ENCODE data around the gene MPHOSPH8. TPM values are rescaled to one million over a fixed set of nuclear protein-coding genes. Genes with fewer than 3 reads are reported as not detected.

Gene MPHOSPH8
- total RNA-seq, 1 experiment from 2014 or later, result 20.6 TPM

GRCh38 chr13:19591864-19592263 lies 41.6 kb upstream of the MPHOSPH8 start:
- CTCF ChIA-PET, result no interaction called here
- Histone ChIP-seq H3K9me3 (ENCODE audit: control insufficient read depth, insufficient read depth, low read depth, low read length) (no peaks in the 10 kb centered on the region), H3K27ac (ENCODE audit: low read length) (no peak overlapping the region), H3K4me1 (ENCODE audit: control insufficient read depth, insufficient read depth, low read length) (peaks cover 7% of the 10 kb centered on the region), H3K4me3 (ENCODE audit: low read depth in 2 of 2, low read length in 2 of 2) (no peak overlapping the region), H3K36me3 (ENCODE audit: control insufficient read depth, insufficient read depth, low read length) (no peaks in the 10 kb centered on the region), H3K27me3 (ENCODE audit: control insufficient read depth, insufficient read depth, low read length) (no peaks in the 10 kb centered on the region)
- in situ Hi-C loops (cut with HindIII; ENCODE audit: low pct_unique_long_range_greater_than_20kb, low sequenced_read_pairs), result no loop called here
- POLR2A ChIA-PET, result no interaction called here
- DNase-seq (ENCODE audit: low read depth, low spot score) (no peak), ATAC-seq (no peak)
- intact Hi-C loops (cut with micrococcal nuclease; ENCODE audit: unreplicated experiment), result no loop called here
- no TSS peak for BruUV-seq (replicated peaks)
- TF ChIP-seq, protein P1, sequence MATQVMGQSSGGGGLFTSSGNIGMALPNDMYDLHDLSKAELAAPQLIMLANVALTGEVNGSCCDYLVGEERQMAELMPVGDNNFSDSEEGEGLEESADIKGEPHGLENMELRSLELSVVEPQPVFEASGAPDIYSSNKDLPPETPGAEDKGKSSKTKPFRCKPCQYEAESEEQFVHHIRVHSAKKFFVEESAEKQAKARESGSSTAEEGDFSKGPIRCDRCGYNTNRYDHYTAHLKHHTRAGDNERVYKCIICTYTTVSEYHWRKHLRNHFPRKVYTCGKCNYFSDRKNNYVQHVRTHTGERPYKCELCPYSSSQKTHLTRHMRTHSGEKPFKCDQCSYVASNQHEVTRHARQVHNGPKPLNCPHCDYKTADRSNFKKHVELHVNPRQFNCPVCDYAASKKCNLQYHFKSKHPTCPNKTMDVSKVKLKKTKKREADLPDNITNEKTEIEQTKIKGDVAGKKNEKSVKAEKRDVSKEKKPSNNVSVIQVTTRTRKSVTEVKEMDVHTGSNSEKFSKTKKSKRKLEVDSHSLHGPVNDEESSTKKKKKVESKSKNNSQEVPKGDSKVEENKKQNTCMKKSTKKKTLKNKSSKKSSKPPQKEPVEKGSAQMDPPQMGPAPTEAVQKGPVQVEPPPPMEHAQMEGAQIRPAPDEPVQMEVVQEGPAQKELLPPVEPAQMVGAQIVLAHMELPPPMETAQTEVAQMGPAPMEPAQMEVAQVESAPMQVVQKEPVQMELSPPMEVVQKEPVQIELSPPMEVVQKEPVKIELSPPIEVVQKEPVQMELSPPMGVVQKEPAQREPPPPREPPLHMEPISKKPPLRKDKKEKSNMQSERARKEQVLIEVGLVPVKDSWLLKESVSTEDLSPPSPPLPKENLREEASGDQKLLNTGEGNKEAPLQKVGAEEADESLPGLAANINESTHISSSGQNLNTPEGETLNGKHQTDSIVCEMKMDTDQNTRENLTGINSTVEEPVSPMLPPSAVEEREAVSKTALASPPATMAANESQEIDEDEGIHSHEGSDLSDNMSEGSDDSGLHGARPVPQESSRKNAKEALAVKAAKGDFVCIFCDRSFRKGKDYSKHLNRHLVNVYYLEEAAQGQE (IDR thresholded peaks at IDR 0.05; ENCODE audit: insufficient read depth in 1 of 2, low read depth in 2 of 2, low read length in 1 of 2), result no peak
- TF ChIP-seq, protein P2, sequence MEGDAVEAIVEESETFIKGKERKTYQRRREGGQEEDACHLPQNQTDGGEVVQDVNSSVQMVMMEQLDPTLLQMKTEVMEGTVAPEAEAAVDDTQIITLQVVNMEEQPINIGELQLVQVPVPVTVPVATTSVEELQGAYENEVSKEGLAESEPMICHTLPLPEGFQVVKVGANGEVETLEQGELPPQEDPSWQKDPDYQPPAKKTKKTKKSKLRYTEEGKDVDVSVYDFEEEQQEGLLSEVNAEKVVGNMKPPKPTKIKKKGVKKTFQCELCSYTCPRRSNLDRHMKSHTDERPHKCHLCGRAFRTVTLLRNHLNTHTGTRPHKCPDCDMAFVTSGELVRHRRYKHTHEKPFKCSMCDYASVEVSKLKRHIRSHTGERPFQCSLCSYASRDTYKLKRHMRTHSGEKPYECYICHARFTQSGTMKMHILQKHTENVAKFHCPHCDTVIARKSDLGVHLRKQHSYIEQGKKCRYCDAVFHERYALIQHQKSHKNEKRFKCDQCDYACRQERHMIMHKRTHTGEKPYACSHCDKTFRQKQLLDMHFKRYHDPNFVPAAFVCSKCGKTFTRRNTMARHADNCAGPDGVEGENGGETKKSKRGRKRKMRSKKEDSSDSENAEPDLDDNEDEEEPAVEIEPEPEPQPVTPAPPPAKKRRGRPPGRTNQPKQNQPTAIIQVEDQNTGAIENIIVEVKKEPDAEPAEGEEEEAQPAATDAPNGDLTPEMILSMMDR (IDR thresholded peaks at IDR 0.05), result no peak
- TF ChIP-seq SIN3A (IDR thresholded peaks at IDR 0.05; ENCODE audit: borderline replicate concordance, insufficient read depth, low read depth, low read length), result no peak
- TF ChIP-seq POLR2AphosphoS5 (IDR thresholded peaks at IDR 0.05; ENCODE audit: low read depth, low read length), result no peak
- TF ChIP-seq TCF7L2 (IDR thresholded peaks at IDR 0.05; ENCODE audit: low read depth, low read length), result no peak

DNA sequence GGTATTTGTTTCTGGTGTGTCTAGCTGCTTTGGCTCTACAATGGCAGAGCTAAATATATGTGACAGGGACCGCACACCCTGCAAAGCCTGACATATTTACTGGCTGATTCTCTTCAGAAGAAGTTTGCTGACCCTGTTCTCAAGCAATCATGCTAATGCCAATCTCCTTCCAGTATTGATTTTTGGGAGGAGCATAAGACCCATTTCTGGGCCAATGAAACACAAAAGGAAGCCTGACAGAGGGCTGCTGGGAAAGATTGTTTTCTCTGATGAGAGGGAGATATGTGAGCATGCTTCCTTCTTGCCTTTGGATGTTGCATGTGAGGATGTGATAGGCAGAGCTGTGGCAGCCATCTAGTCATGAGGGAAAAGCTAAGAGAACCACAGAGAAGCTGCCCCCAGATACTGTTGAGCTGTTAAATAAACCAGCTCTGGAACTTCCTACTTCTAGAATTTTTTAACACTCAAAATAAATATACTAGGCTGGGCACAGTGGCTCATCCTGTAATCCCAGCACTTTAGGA lies 40.7 kb upstream of the MPHOSPH8 start:
- no peaks in the 10 kb centered on the region for H3K9me3 ChIP-seq (ENCODE audit: control insufficient read depth, insufficient read depth, low read depth, low read length)
- intact Hi-C loops (cut with micrococcal nuclease; ENCODE audit: unreplicated experiment), result no loop called here
- TF ChIP-seq SIN3A (IDR thresholded peaks at IDR 0.05; ENCODE audit: borderline replicate concordance, insufficient read depth, low read depth, low read length) (no peak), POLR2AphosphoS5 (IDR thresholded peaks at IDR 0.05; ENCODE audit: low read depth, low read length) (no peak), TCF7L2 (IDR thresholded peaks at IDR 0.05; ENCODE audit: low read depth, low read length) (no peak)
- TF ChIP-seq, protein P2 (IDR thresholded peaks at IDR 0.05), result no peak
- TF ChIP-seq, protein P1 (IDR thresholded peaks at IDR 0.05; ENCODE audit: insufficient read depth in 1 of 2, low read depth in 2 of 2, low read length in 1 of 2), result no peak
- DNase-seq (ENCODE audit: low read depth, low spot score), result no peak
- H3K27me3 ChIP-seq (ENCODE audit: control insufficient read depth, insufficient read depth, low read length), result no peaks in the 10 kb centered on the region
- H3K36me3 ChIP-seq (ENCODE audit: control insufficient read depth, insufficient read depth, low read length), result no peaks in the 10 kb centered on the region
- no peak for ATAC-seq
- H3K27ac ChIP-seq (ENCODE audit: low read length), result no peak overlapping the region
- in situ Hi-C loops (cut with HindIII; ENCODE audit: low pct_unique_long_range_greater_than_20kb, low sequenced_read_pairs), result no loop called here
- H3K4me1 ChIP-seq (ENCODE audit: control insufficient read depth, insufficient read depth, low read length), result peaks cover 12% of the 10 kb centered on the region
- BruUV-seq (replicated peaks), result no TSS peak
- POLR2A ChIA-PET, result no interaction called here
- H3K4me3 ChIP-seq (ENCODE audit: low read depth in 2 of 2, low read length in 2 of 2), result no peak overlapping the region
- CTCF ChIA-PET, result interaction anchor here (0.7 kb wide), 2 partner anchors 350 to 359 kb away, joined by 5 to 10 read pairs; no protein-coding TSS in a partner anchor

Data from Panc1 (cell line).